Measurements from ENCODE around the gene RING1. TPM values are rescaled to one million over a fixed set of nuclear protein-coding genes. Genes with fewer than 3 reads are reported as not detected.

Gene RING1
- total RNA-seq, 4 donors from 2014 or later: 1.8 to 66.9 (median 30.1) TPM

- Histone ChIP-seq H3K27me3 (no peaks in the 10 kb centered on the region), H3K27ac (no peak overlapping the region), H3K4me3 (no peak overlapping the region), H3K36me3 (no peaks in the 10 kb centered on the region), H3K9me3 (no peaks in the 10 kb centered on the region), H3K4me1 (no peaks in the 10 kb centered on the region)
- intact Hi-C loops (cut with DNase I; ENCODE audit: low total_unique reads): no loop called here
- no peak for DNase-seq
- TF ChIP-seq CTCF (IDR thresholded peaks at IDR 0.05): no peak
- TF ChIP-seq POLR2A (IDR thresholded peaks at IDR 0.05): no peak
Measured at GRCh38 chr6:33235221-33235634, 26.9 kb downstream of the RING1 start.

GRCh38 chr6:33236328-33236727 lies 28.0 kb downstream of the RING1 start:
- H3K4me1 ChIP-seq: no peaks in the 10 kb centered on the region
- no peaks in the 10 kb centered on the region for H3K36me3 ChIP-seq
- no peak for TF ChIP-seq CTCF (IDR thresholded peaks at IDR 0.05)
- TF ChIP-seq POLR2A (IDR thresholded peaks at IDR 0.05): no peak
- H3K27ac ChIP-seq: no peak overlapping the region
- intact Hi-C loops (cut with DNase I; ENCODE audit: low total_unique reads): no loop called here
- no peaks in the 10 kb centered on the region for H3K27me3 ChIP-seq
- no peak for DNase-seq
- no peaks in the 10 kb centered on the region for H3K9me3 ChIP-seq
- no peak overlapping the region for H3K4me3 ChIP-seq

GRCh38 chr6:33236852-33237251 lies 28.6 kb downstream of the RING1 start:
- Histone ChIP-seq H3K4me3 (no peak overlapping the region), H3K9me3 (no peaks in the 10 kb centered on the region), H3K27me3 (no peaks in the 10 kb centered on the region), H3K36me3 (no peaks in the 10 kb centered on the region), H3K27ac (no peak overlapping the region), H3K4me1 (no peaks in the 10 kb centered on the region)
- TF ChIP-seq CTCF (IDR thresholded peaks at IDR 0.05): no peak
- TF ChIP-seq POLR2A (IDR thresholded peaks at IDR 0.05): no peak
- DNase-seq: no peak
- intact Hi-C loops (cut with DNase I; ENCODE audit: low total_unique reads): no loop called here

- TF ChIP-seq POLR2A (IDR thresholded peaks at IDR 0.05) (no peak), CTCF (IDR thresholded peaks at IDR 0.05) (no peak)
- Histone ChIP-seq H3K27me3 (no peaks in the 10 kb centered on the region), H3K9me3 (no peaks in the 10 kb centered on the region), H3K36me3 (no peaks in the 10 kb centered on the region), H3K4me1 (no peaks in the 10 kb centered on the region), H3K4me3 (no peak overlapping the region), H3K27ac (no peak overlapping the region)
- intact Hi-C loops (cut with DNase I; ENCODE audit: low total_unique reads): no loop called here
- DNase-seq: no peak
Measured at GRCh38 chr6:33237741-33238140, 29.4 kb downstream of the RING1 start.

- H3K36me3 ChIP-seq: no peaks in the 10 kb centered on the region
- no peaks in the 10 kb centered on the region for H3K9me3 ChIP-seq
- H3K27ac ChIP-seq: no peak overlapping the region
- no peaks in the 10 kb centered on the region for H3K27me3 ChIP-seq
- no peaks in the 10 kb centered on the region for H3K4me1 ChIP-seq
- TF ChIP-seq CTCF (IDR thresholded peaks at IDR 0.05) (no peak), POLR2A (IDR thresholded peaks at IDR 0.05) (no peak)
- no peak for DNase-seq
- H3K4me3 ChIP-seq: no peak overlapping the region
- intact Hi-C loops (cut with DNase I; ENCODE audit: low total_unique reads): no loop called here
Measured at GRCh38 chr6:33241968-33242367, 33.7 kb downstream of the RING1 start.

Data from uterus (tissue), 4 donors.